Heart left ventricle (tissue), 13 donors: Measurements from ENCODE around the gene CNTN4.

Experiments used
- CTCF ChIP-seq, 12 donors: fragments of 200-600 bp; sonication (generic) in 4 of 12; IDR thresholded peaks; one replicate each; pipeline versions ENCODE4 v1.5.0 to v1.8.0; 2018 to 2022; ENCODE audit warnings: antibody characterized with exemption in 12 of 12, mild to moderate bottlenecking in 5 of 12
- POLR2A ChIP-seq, 2 donors: fragments of 450-650 bp; IDR thresholded peaks; one replicate each; pipeline ENCODE4 v1.6.1; 2017; ENCODE audit warnings: antibody characterized with exemption in 2 of 2, mild to moderate bottlenecking in 2 of 2, moderate library complexity in 2 of 2
- donor health status: ischemic (EF 13 %, LVEDD 7.1; RV severe dilation, severe dysfunction).
- donor health status: DM: no; HTN: yes; CAD: no.
- donor health status: DM: no; HTN: no; CAD: no.
- donor health status: ischemic (EF 25% LVEDD 6.9; RV normal size, moderate dysfunction).
- donor health status: ischemic (EF 25% LVEDD 5.7; RV mildly dilated, moderate dysfunction).
- donor health status: ischemic (EF 35%, LVEDD 5.7; RV mildly dilated, moderate dysfunction).
- donor health status: nonischemic (EF 11% LVEDD 7.7; RV severe dilation, severe dysfunction).
- donor health status: DM: yes; HTN: yes; CAD: no.
- donor health status: PGD.
- donor health status: ischemic (EF 29% LVEDD 5.4; RV normal size, mild dysfunction).
- donor health status: nonischemic (EF 23%, LVEDD 6.1; RV moderate dilation, normal function).

DNA sequence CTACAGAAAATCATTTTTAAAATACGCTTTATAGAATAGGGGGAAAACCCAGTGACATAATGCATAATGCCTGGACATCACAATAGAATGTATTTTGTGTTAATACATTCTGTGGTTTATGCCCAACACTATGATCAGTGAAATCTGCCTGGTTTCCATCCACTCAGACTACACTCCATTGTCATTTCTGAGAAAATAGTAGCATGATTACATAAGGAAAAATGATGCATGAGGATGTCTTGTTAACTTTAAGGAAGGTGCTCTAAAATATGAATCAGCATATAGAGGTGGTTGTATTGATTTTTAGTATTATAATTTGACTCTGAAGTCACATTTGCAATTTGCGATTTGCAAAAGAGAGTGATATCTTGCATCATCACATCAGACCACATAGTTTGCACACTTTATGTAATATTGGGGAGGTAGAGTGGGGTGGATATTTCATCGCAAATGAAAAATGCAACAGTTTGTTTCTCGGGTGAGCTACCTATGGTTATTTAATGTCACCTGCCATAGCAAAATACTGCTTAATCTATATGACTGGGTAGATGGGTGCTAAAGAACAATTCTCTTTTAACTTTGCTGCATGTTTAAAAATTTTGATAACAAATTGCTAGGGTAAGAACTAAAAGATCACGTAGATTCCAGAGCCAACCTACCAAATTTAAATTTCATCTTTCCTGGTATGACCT, 607.6 kb downstream of the CNTN4 start:
- TF ChIP-seq CTCF (IDR thresholded peaks at IDR 0.05) (no peak), POLR2A (IDR thresholded peaks at IDR 0.05) (no peak)
